ENCODE results near the gene SYNGR3. TPM values are rescaled to one million over a fixed set of nuclear protein-coding genes. Genes with fewer than 3 reads are reported as not detected.

The SYNGR3 gene
- total and polyA plus RNA-seq, 2 of the 13 experiments (the other 11 are each of a cell fraction or from before 2014, with no cell fraction given): 0.97 to 5.7 TPM

DNA sequence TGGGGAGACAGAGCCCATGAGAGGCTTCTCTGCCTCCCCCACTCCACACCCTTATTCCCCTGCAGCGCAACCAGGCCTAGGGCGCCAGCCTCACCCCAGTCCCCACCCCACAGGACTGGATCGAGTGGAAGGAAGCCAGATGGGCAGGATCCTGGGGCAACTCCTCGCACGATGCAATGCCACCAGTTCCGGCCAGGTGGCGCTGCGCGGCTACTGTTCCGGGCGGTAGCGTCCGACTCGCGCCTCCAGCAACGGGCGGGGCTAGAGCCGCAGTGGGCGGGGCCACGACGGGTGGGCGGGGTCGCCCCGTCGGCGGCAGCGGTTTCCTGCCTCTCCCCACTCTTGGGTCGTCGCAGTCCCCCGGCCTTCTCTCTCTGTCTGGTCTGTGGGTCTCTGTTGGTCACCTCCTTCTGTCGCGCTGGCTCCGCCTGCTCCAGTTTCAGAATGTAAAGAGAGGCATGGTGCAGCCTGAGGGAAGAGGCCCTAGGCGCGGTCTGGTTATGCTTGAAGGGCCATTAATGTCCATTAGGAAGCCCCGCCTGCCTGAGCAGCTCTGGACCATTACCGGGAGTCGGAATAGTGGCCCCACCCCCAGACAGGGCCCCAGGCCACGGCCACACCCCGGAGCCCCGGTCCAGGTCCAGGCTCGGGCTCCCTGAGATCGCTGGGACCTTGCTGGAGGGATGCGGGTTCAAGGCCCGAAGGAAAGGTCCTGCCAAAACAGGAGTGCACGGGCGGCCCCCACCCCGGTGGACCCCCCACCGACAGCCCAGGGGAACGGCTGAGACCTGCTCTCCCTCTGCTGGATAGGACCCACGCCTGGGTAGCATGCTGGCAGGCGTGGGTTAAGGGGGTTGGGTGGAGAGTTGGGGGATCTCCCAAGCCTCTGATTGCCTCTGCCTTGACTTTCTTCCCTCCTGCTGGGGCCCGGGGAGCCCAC is 33.6 kb downstream of the SYNGR3 start (continued):
- TF ChIP-seq ZNF407 (CRISPR knock-in tag; IDR thresholded peaks at IDR 0.05; ENCODE audit: not compliant biosample characterization) (no peak), DR1 (CRISPR knock-in tag; IDR thresholded peaks at IDR 0.05) (no peak; the same call in 1 of the 2 replicates), BORCS8-MEF2B (CRISPR knock-in tag; IDR thresholded peaks at IDR 0.05) (no peak), HMG20B (CRISPR knock-in tag; conservative IDR thresholded peaks at IDR 0.05) (no peak), RBM39 (IDR thresholded peaks at IDR 0.05; ENCODE audit: low read depth, low read length, poor library complexity, severe bottlenecking) (no peak), TAF1 (CRISPR knock-in tag; IDR thresholded peaks at IDR 0.05) (peak; percentile 62), ARID3A (IDR thresholded peaks at IDR 0.05; ENCODE audit: low read depth, low read length) (no peak), ZNF10 (CRISPR knock-in tag; IDR thresholded peaks at IDR 0.05; ENCODE audit: borderline replicate concordance, low read depth) (no peak), ZNF672 (CRISPR knock-in tag; IDR thresholded peaks at IDR 0.05) (no peak), ZNF143 (CRISPR knock-in tag; IDR thresholded peaks at IDR 0.05) (no peak; the same call in 1 of the 2 replicates), ZNF362 (CRISPR knock-in tag; IDR thresholded peaks at IDR 0.05; ENCODE audit: borderline replicate concordance) (peak; percentile 19; the same call in 1 of the 2 replicates)
- TF ChIP-seq, protein P1, sequence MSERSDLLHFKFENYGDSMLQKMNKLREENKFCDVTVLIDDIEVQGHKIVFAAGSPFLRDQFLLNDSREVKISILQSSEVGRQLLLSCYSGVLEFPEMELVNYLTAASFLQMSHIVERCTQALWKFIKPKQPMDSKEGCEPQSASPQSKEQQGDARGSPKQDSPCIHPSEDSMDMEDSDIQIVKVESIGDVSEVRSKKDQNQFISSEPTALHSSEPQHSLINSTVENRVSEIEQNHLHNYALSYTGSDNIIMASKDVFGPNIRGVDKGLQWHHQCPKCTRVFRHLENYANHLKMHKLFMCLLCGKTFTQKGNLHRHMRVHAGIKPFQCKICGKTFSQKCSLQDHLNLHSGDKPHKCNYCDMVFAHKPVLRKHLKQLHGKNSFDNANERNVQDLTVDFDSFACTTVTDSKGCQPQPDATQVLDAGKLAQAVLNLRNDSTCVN (CRISPR knock-in tag; IDR thresholded peaks at IDR 0.05; ENCODE audit: borderline replicate concordance): no peak; the same call in 1 of the 2 replicates

Measured in HepG2 (cell line).